Lung (tissue), 12 donors: ENCODE data around the gene PDE8A. TPM values are rescaled to one million over a fixed set of nuclear protein-coding genes. Genes with fewer than 3 reads are reported as not detected.

ENCODE experiments used
- ATAC-seq: fragments of 200-7000 bp; cut with Tn5 transposase; one replicate; pipeline ENCODE4 v1.9.1; 2020; ENCODE audit warnings: moderate number of reproducible peaks; ENCODE audit not compliant: insufficient read depth, low FRiP score
- DNase-seq, 3 donors: peaks; one replicate each; pipeline ENCODE4 v3.0.0-alpha.2; 2013 to 2017
- H3K27ac ChIP-seq, 2 donors: one replicate each; pipeline ENCODE4 v1.5.1; 2013; ENCODE audit warnings: mild to moderate bottlenecking in 2 of 2, moderate library complexity in 2 of 2, control low read depth in 1 of 2, inconsistent platforms in 1 of 2, low read depth in 1 of 2, low read length in 1 of 2
- H3K27me3 ChIP-seq, 3 donors: one replicate each; pipeline ENCODE4 v1.5.1; 2013; ENCODE audit warnings: low read length in 2 of 3; ENCODE audit not compliant: control insufficient read depth in 3 of 3, insufficient read depth in 3 of 3
- H3K36me3 ChIP-seq, 4 donors: one replicate each; pipeline ENCODE4 v1.5.1; 2013; ENCODE audit warnings: low read length in 4 of 4, mild to moderate bottlenecking in 1 of 4, moderate library complexity in 1 of 4; ENCODE audit not compliant: control insufficient read depth in 4 of 4, insufficient read depth in 4 of 4
- H3K4me1 ChIP-seq, 5 donors: one replicate each; pipeline ENCODE4 v1.5.1; 2013; ENCODE audit warnings: low read length in 5 of 5, mild to moderate bottlenecking in 2 of 5, moderate library complexity in 1 of 5; ENCODE audit not compliant: control insufficient read depth in 5 of 5, insufficient read depth in 5 of 5
- H3K4me3 ChIP-seq: one replicate; pipeline ENCODE4 v1.5.1; 2013; ENCODE audit warnings: mild to moderate bottlenecking, control low read depth, moderate library complexity
- H3K9ac ChIP-seq, 2 donors: one replicate each; pipeline ENCODE4 v1.5.1; 2013; ENCODE audit warnings: low read length in 2 of 2, control low read depth in 1 of 2; ENCODE audit not compliant: insufficient read depth in 1 of 2
- H3K9me3 ChIP-seq, 4 donors: one replicate each; pipeline ENCODE4 v1.5.1; 2013; ENCODE audit warnings: low read length in 3 of 4, mild to moderate bottlenecking in 1 of 4, moderate library complexity in 1 of 4; ENCODE audit not compliant: control insufficient read depth in 4 of 4, insufficient read depth in 3 of 4
- WGBS, 2 donors: extraction: QIAGEN DNeasy Blood & Tissue Kit; methylation state at CpG; one replicate each; pipeline ENCODE4 v1.1.7; 2013; 5-methylcytosine and 5-hydroxymethylcytosine counted together
- polyA plus RNA-seq, 2 donors: library from polyadenylated mRNA; stranded (reverse); fragments of 200-250 nt; gene quantifications; one replicate each; pipeline ENCODE4 v1.2.1, GENCODE V29; 2013
- total RNA-seq, 2 donors: library from RNA; depleted of rRNA in 1 of 2; stranded (reverse); fragments of >200 nt in 1 of 2; gene quantifications; one replicate each; pipeline ENCODE4 v1.2.1, GENCODE V29; 2014 to 2021
- TF ChIP-seq, protein P1 (sequence below): IDR thresholded peaks from 2 replicates; pipeline ENCODE4 v1.5.1; 2012; ENCODE audit warnings: mild to moderate bottlenecking; ENCODE audit errors: control extremely low read depth, extremely low read depth
- donor health status: control.
- donor health status: control.
- donor health status: Bipolar disorder and iron deficiency.
- donor health status: healthy.
- donor health status: DM: yes; HTN: yes; CAD: no.

Gene PDE8A
- total and polyA plus RNA-seq, 4 donors = 13.7 to 87.7 (median 33.5) TPM

GRCh38 chr15:85014932-85015331 is 33.3 kb downstream of the PDE8A start:
- H3K9me3 ChIP-seq = no peaks in the 10 kb centered on the region
- H3K4me1 ChIP-seq = peaks cover 0 to 15% (median 12%) of the 10 kb centered on the region in 5 donors
- H3K9ac ChIP-seq = no peak overlapping the region
- no peak for ATAC-seq
- H3K4me3 ChIP-seq = no peak overlapping the region
- 78 to 83% methylated on average over 6 of the region's 6 CpGs for WGBS, 2 donors
- no peaks in the 10 kb centered on the region for H3K27me3 ChIP-seq
- DNase-seq = no peak
- TF ChIP-seq, protein P1, sequence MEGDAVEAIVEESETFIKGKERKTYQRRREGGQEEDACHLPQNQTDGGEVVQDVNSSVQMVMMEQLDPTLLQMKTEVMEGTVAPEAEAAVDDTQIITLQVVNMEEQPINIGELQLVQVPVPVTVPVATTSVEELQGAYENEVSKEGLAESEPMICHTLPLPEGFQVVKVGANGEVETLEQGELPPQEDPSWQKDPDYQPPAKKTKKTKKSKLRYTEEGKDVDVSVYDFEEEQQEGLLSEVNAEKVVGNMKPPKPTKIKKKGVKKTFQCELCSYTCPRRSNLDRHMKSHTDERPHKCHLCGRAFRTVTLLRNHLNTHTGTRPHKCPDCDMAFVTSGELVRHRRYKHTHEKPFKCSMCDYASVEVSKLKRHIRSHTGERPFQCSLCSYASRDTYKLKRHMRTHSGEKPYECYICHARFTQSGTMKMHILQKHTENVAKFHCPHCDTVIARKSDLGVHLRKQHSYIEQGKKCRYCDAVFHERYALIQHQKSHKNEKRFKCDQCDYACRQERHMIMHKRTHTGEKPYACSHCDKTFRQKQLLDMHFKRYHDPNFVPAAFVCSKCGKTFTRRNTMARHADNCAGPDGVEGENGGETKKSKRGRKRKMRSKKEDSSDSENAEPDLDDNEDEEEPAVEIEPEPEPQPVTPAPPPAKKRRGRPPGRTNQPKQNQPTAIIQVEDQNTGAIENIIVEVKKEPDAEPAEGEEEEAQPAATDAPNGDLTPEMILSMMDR = no peak
- H3K27ac ChIP-seq = no peak overlapping the region
- no peaks in the 10 kb centered on the region for H3K36me3 ChIP-seq

DNA sequence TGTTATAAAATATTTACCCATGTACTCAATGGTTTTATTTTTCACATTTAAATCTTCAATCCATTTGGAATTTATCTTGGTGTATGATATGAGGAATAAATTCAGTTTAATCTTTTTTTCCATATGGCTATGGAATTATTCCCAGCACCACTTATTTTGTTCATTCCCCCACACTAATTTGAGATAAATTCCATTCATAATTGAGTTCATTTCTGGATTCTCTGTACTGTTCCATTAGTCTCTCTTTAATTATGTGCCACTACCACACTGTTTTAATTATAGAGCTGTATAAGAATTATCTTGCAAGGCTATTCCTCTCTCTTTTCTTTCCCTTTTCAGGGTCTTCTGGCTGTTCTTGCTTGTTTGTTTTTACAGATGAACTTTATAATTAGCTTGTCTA is 34.6 kb downstream of the PDE8A start:
- no peak overlapping the region for H3K4me3 ChIP-seq
- ATAC-seq (no peak), DNase-seq (no peak)
- no peaks in the 10 kb centered on the region for H3K36me3 ChIP-seq
- peaks cover 0 to 1% (median 0%) of the 10 kb centered on the region in 5 donors for H3K4me1 ChIP-seq
- H3K27ac ChIP-seq = no peak overlapping the region
- TF ChIP-seq, protein P1 = no peak
- H3K27me3 ChIP-seq = no peaks in the 10 kb centered on the region
- no peaks in the 10 kb centered on the region for H3K9me3 ChIP-seq
- no peak overlapping the region for H3K9ac ChIP-seq

- no peak overlapping the region for H3K27ac ChIP-seq
- H3K4me1 ChIP-seq = peaks cover 0 to 8% (median 0%) of the 10 kb centered on the region in 5 donors
These were observed 38.3 kb downstream of the PDE8A start for GRCh38 chr15:85019815-85020590.

More at GRCh38 chr15:85019815-85020590, 38.3 kb downstream of the PDE8A start:
- Histone ChIP-seq H3K4me3 (no peak overlapping the region), H3K9me3 (no peaks in the 10 kb centered on the region), H3K36me3 (no peaks in the 10 kb centered on the region), H3K9ac (no peak overlapping the region), H3K27me3 (no peaks in the 10 kb centered on the region)
- 71 to 89% methylated on average over 15 of the region's 15 CpGs for WGBS, 2 donors
- TF ChIP-seq, protein P1 = no peak
- ATAC-seq = no peak
- no peak for DNase-seq
